ENCODE results near the gene BBS5. TPM values are rescaled to one million over a fixed set of nuclear protein-coding genes. Genes with fewer than 3 reads are reported as not detected.
"Not testable (repeated sequence)": the region's sequence is repeated elsewhere in the genome, so short reads cannot be mapped to it uniquely, and the experiment has no call there.

The BBS5 gene
- 10.3 TPM for total RNA-seq
- long read RNA-seq, partial matches to known transcripts = 0 of 1 reads
- long read RNA-seq, other reads (novel, unspliced or antisense) = 0 of 1 reads

- DNase-seq (ENCODE audit: low spot score) = peak; percentile 96
Measured at GRCh38 chr2:169479257-169480078, at the start of gene BBS5. Gene BBS5, plus strand, starts transcription at chr2:169479494. Its CDS starts 60 bp downstream, at chr2:169479554.

GRCh38 chr2:169431772-169432171, 47.5 kb upstream of the BBS5 start:
- not testable (repeated sequence) for DNase-seq (ENCODE audit: low spot score)

GRCh38 chr2:169434236-169434635, 45.1 kb upstream of the BBS5 start:
- not testable (repeated sequence) for DNase-seq (ENCODE audit: low spot score)

- DNase-seq (ENCODE audit: low spot score) = no peak
Measured at GRCh38 chr2:169438466-169439072, 40.7 kb upstream of the BBS5 start.

- no peak for DNase-seq (ENCODE audit: low spot score)
Measured at GRCh38 chr2:169439900-169440299, 39.4 kb upstream of the BBS5 start.

- DNase-seq (ENCODE audit: low spot score) = no peak
Measured at GRCh38 chr2:169446452-169446851, 32.8 kb upstream of the BBS5 start.

GRCh38 chr2:169448316-169448715, 31.0 kb upstream of the BBS5 start:
- no peak for DNase-seq (ENCODE audit: low spot score)

- no peak for DNase-seq (ENCODE audit: low spot score)
Measured at GRCh38 chr2:169448865-169449264, 30.4 kb upstream of the BBS5 start.

- no peak for DNase-seq (ENCODE audit: low spot score)
Measured at GRCh38 chr2:169452080-169452479, 27.2 kb upstream of the BBS5 start.

GRCh38 chr2:169453044-169453443, 26.2 kb upstream of the BBS5 start:
- DNase-seq (ENCODE audit: low spot score) = not testable (repeated sequence)

GRCh38 chr2:169461143-169461542, 18.2 kb upstream of the BBS5 start:
- no peak for DNase-seq (ENCODE audit: low spot score)

- no peak for DNase-seq (ENCODE audit: low spot score)
Measured at GRCh38 chr2:169462896-169463695, 16.2 kb upstream of the BBS5 start.

GRCh38 chr2:169464466-169464865, 14.8 kb upstream of the BBS5 start:
- DNase-seq (ENCODE audit: low spot score) = no peak

GRCh38 chr2:169464882-169465281, 14.4 kb upstream of the BBS5 start:
- no peak for DNase-seq (ENCODE audit: low spot score)

GRCh38 chr2:169468841-169469240, 10.5 kb upstream of the BBS5 start:
- no peak for DNase-seq (ENCODE audit: low spot score)

- no peak for DNase-seq (ENCODE audit: low spot score)
Measured at GRCh38 chr2:169469952-169470572, 9.2 kb upstream of the BBS5 start.

GRCh38 chr2:169472249-169472648, 7.0 kb upstream of the BBS5 start:
- DNase-seq (ENCODE audit: low spot score) = no peak

- no peak for DNase-seq (ENCODE audit: low spot score)
Measured at GRCh38 chr2:169476459-169476858, 2.8 kb upstream of the BBS5 start.

- no peak for DNase-seq (ENCODE audit: low spot score)
Measured at GRCh38 chr2:169478339-169478738, 955 bp upstream of the BBS5 start.

- DNase-seq (ENCODE audit: low spot score) = no peak
Measured at GRCh38 chr2:169478745-169479256, 493 bp upstream of the BBS5 start.

- DNase-seq (ENCODE audit: low spot score) = no peak
Measured at GRCh38 chr2:169480079-169480465, 778 bp downstream of the BBS5 start.

Data from mesenteric fat pad (tissue), 1 donor.